Adrenal gland (tissue), 5 donors: Measurements from ENCODE around the gene STPG4.

Source experiments
- CTCF ChIP-seq, 6 experiments: fragments of 450-650 bp in 4 of 6; fragments of 200-600 bp in 2 of 6; sonication (generic) in 1 of 6; IDR thresholded peaks; 1 replicate in 5 of 6; 2 replicates in 1 of 6; pipeline versions ENCODE4 v1.5.1 to v1.8.0; 2016 to 2021; ENCODE audit warnings: antibody characterized with exemption in 6 of 6, mild to moderate bottlenecking in 2 of 6, moderate library complexity in 1 of 6
- POLR2A ChIP-seq, 2 donors: fragments of 450-650 bp; IDR thresholded peaks; one replicate each; pipeline ENCODE4 v1.6.1; 2017; ENCODE audit warnings: antibody characterized with exemption in 2 of 2, mild to moderate bottlenecking in 2 of 2, moderate library complexity in 1 of 2
- donor health status: DM: no; HTN: no; CAD: no.

GRCh38 chr2:47046271-47046670 is 108.8 kb downstream of the STPG4 start:
- TF ChIP-seq CTCF (IDR thresholded peaks at IDR 0.05): no peak
- no peak for TF ChIP-seq POLR2A (IDR thresholded peaks at IDR 0.05)
